Spleen (tissue), 3 donors: Measurements from ENCODE around the gene ADCK1.

Source experiments
- POLR2A ChIP-seq, 3 donors: fragments of 450-650 bp; IDR thresholded peaks; one replicate each; pipeline ENCODE4 v1.5.1; 2017; ENCODE audit warnings: antibody characterized with exemption in 3 of 3, mild to moderate bottlenecking in 1 of 3
- POLR2AphosphoS5 ChIP-seq, 3 donors: sonication (generic); formaldehyde crosslinking; IDR thresholded peaks; one replicate each; pipeline ENCODE4 v1.5.1; 2017; ENCODE audit warnings: antibody characterized with exemption in 3 of 3

GRCh38 chr14:77917491-77918201, 117.7 kb downstream of the ADCK1 start:
- TF ChIP-seq POLR2AphosphoS5 (IDR thresholded peaks at IDR 0.05), result no peak
- no peak for TF ChIP-seq POLR2A (IDR thresholded peaks at IDR 0.05)
